HepG2 (cell line): ENCODE measurements around the gene LITAFD. TPM values are rescaled to one million over a fixed set of nuclear protein-coding genes. Genes with fewer than 3 reads are reported as not detected.

Experiments
- ATAC-seq: fragments of 200-7000 bp; cut with Tn5 transposase; 3 replicates; pipeline ENCODE4 v1.9.1; 2020; ENCODE audit warnings: mild to moderate bottlenecking, moderate library complexity
- BruUV-seq: library from RNA; stranded (reverse); fragments of 400-500 nt; replicated peaks from 2 replicates; lab custom pipeline; 2021; lab: Mats Ljungman, UMichigan
- CTCF ChIA-PET: fragments of 300-600 bp; formaldehyde crosslinking; extraction: SDS; loops from one replicate; lab custom pipeline; 2021; ENCODE audit warnings: low total read pairs, inconsistent platforms, low intra/inter-chr PET ratio; lab: Yijun Ruan, JAX
- POLR2A ChIA-PET: fragments of 350-600 bp; sonication (Branson Sonifier 250); formaldehyde crosslinking; loops from one replicate; lab custom pipeline; 2020; ENCODE audit warnings: antibody characterized with exemption, inconsistent platforms; lab: Yijun Ruan, JAX
- DNase-seq: peaks from one replicate; pipeline ENCODE4 v3.0.0-alpha.2; 2015; ENCODE audit warnings: low spot score
- FAIRE-seq: peaks from 3 replicates; lab custom pipeline; 2011; peaks lifted over from hg19 to GRCh38; lab: Jason Lieb, UNC
- H2AFZ ChIP-seq: one replicate; pipeline ENCODE4 v1.6.1; 2011; ENCODE audit warnings: low read length, inconsistent platforms
- H3K27ac ChIP-seq: fragments of 300-600 bp; 3 replicates; pipeline ENCODE4 v1.8.0; 2011; ENCODE audit warnings: mixed run types, mild to moderate bottlenecking, mixed read lengths, low read length, inconsistent platforms; ENCODE audit not compliant: insufficient read depth; ENCODE audit errors: extremely low read length
- H3K27me3 ChIP-seq, 2 experiments: fragments of 200-600 bp in 1 of 2; 2 replicates in 1 of 2; 3 replicates in 1 of 2; pipeline versions ENCODE4 v1.6.0 to v1.8.0; 2011; ENCODE audit warnings: low read length in 2 of 2, mild to moderate bottlenecking in 2 of 2, moderate library complexity in 2 of 2, inconsistent platforms in 1 of 2; ENCODE audit not compliant: insufficient read depth in 2 of 2, control insufficient read depth in 1 of 2
- H3K36me3 ChIP-seq, 2 experiments: fragments of 200-600 bp in 1 of 2; replicated peaks in 1 of 2; 2 replicates in 1 of 2; 3 replicates in 1 of 2; pipeline versions ENCODE4 v1.5.1 to v1.8.0; 2011; ENCODE audit warnings: low read length in 2 of 2, inconsistent platforms in 1 of 2; ENCODE audit not compliant: insufficient read depth in 2 of 2, control insufficient read depth in 1 of 2
- H3K4me1 ChIP-seq: 2 replicates; pipeline ENCODE4 v1.5.1; 2012; ENCODE audit warnings: low read length, inconsistent platforms; ENCODE audit not compliant: insufficient read depth
- H3K4me2 ChIP-seq: 2 replicates; pipeline ENCODE4 v1.6.0; 2011; ENCODE audit warnings: low read depth, low read length, inconsistent platforms
- H3K4me3 ChIP-seq, 3 experiments: fragments of 200-600 bp in 1 of 3; sonication (generic), shearing (Covaris generic) in 1 of 3; replicated peaks in 1 of 3; 2 replicates each; pipeline ENCODE4 v1.5.1; 2011 to 2016; ENCODE audit warnings: low read length in 3 of 3, inconsistent platforms in 2 of 3, low read depth in 2 of 3, mild to moderate bottlenecking in 2 of 3, control low read depth in 1 of 3, mixed read lengths in 1 of 3; ENCODE audit not compliant: insufficient read depth in 1 of 3
- H3K79me2 ChIP-seq: one replicate; pipeline ENCODE4 v1.6.1; 2011; ENCODE audit warnings: low read length, inconsistent platforms; ENCODE audit not compliant: insufficient read depth
- H3K9ac ChIP-seq: 2 replicates; pipeline ENCODE4 v1.6.0; 2011; ENCODE audit warnings: mild to moderate bottlenecking, low read depth, low read length, inconsistent platforms; ENCODE audit not compliant: insufficient read depth
- H3K9me3 ChIP-seq: 2 replicates; pipeline ENCODE4 v1.5.1; 2012; ENCODE audit warnings: mild to moderate bottlenecking, low read length
- H4K20me1 ChIP-seq: 2 replicates; pipeline ENCODE4 v1.6.0; 2011; ENCODE audit warnings: inconsistent platforms, mild to moderate bottlenecking, low read length, moderate library complexity; ENCODE audit not compliant: insufficient read depth
- AGO2 ChIP-seq: fragments of 200-400 bp; formaldehyde crosslinking; optimal IDR thresholded peaks from 2 replicates; pipeline ENCODE3; 2017; ENCODE audit warnings: mild to moderate bottlenecking, low read depth, low read length, moderate library complexity
- ATF1 ChIP-seq: IDR thresholded peaks from 2 replicates; pipeline ENCODE4 v1.6.1; 2016; ENCODE audit warnings: mild to moderate bottlenecking, control low read depth
- ATF7 ChIP-seq, 2 experiments: fragments of 450-650 bp in 1 of 2; sonication (generic) in 1 of 2; formaldehyde crosslinking in 1 of 2; IDR thresholded peaks; 2 replicates each; pipeline versions ENCODE4 v1.4.0 to v1.6.1; 2016 to 2020; ENCODE audit warnings: antibody characterized with exemption in 1 of 2, mild to moderate bottlenecking in 1 of 2, missing genetic modification reagents in 1 of 2
- ATF7-NPFF ChIP-seq: sonication (generic); formaldehyde crosslinking; IDR thresholded peaks from 2 replicates; pipeline ENCODE4 v1.8.1; 2023; ENCODE audit warnings: mild to moderate bottlenecking, low read depth, missing genetic modification reagents, moderate library complexity
- NFRKB ChIP-seq: fragments of 450-650 bp; IDR thresholded peaks from 2 replicates; pipeline ENCODE4 v1.6.1; 2017
- NR3C1 ChIP-seq: sonication (generic); formaldehyde crosslinking; IDR thresholded peaks from 2 replicates; pipeline ENCODE4 v1.4.0; 2020; ENCODE audit warnings: missing genetic modification reagents
- POLR2A ChIP-seq, 2 experiments: IDR thresholded peaks; 2 replicates each; pipeline ENCODE4 v1.6.1; 2011; ENCODE audit warnings: low read depth in 2 of 2, low read length in 2 of 2, mild to moderate bottlenecking in 1 of 2, moderate library complexity in 1 of 2; ENCODE audit not compliant: insufficient read depth in 1 of 2
- POLR2G ChIP-seq: fragments of 200-400 bp; formaldehyde crosslinking; IDR thresholded peaks from 2 replicates; pipeline ENCODE4 v1.6.1; 2018; ENCODE audit warnings: mild to moderate bottlenecking, low read depth, low read length, moderate library complexity
- RARG ChIP-seq: sonication (generic); formaldehyde crosslinking; IDR thresholded peaks from 2 replicates; pipeline ENCODE4 v1.4.0; 2020; ENCODE audit warnings: low read depth, mild to moderate bottlenecking, missing genetic modification reagents
- RBAK ChIP-seq: sonication (generic); formaldehyde crosslinking; IDR thresholded peaks from 2 replicates; pipeline ENCODE4 v1.5.1; 2020; ENCODE audit warnings: mild to moderate bottlenecking, missing genetic modification reagents
- ZFP36 ChIP-seq: fragments of 150-350 bp; IDR thresholded peaks from 2 replicates; pipeline ENCODE4 v1.6.1; 2018; ENCODE audit warnings: borderline replicate concordance, low read length, low read depth; ENCODE audit not compliant: partially characterized antibody
- ZMYM2 ChIP-seq: sonication (generic); formaldehyde crosslinking; IDR thresholded peaks from 2 replicates; pipeline ENCODE4 v1.8.0; 2022; ENCODE audit warnings: mild to moderate bottlenecking, missing genetic modification reagents
- ZNF547 ChIP-seq: sonication (generic); formaldehyde crosslinking; IDR thresholded peaks from 2 replicates; pipeline ENCODE4 v1.5.1; 2020; ENCODE audit warnings: mild to moderate bottlenecking, missing genetic modification reagents
- ZNF556 ChIP-seq: sonication (generic); formaldehyde crosslinking; IDR thresholded peaks from 2 replicates; pipeline ENCODE4 v1.4.0; 2020; ENCODE audit warnings: mild to moderate bottlenecking, missing genetic modification reagents, borderline replicate concordance
- ZNF615 ChIP-seq: sonication (generic); formaldehyde crosslinking; IDR thresholded peaks from 2 replicates; pipeline ENCODE4 v1.5.0; 2020; ENCODE audit warnings: mild to moderate bottlenecking, missing genetic modification reagents, borderline replicate concordance
- ZNF788 ChIP-seq: sonication (generic); formaldehyde crosslinking; IDR thresholded peaks from 2 replicates; pipeline ENCODE4 v1.5.0; 2020; ENCODE audit warnings: mild to moderate bottlenecking, missing genetic modification reagents, borderline replicate concordance
- ZSCAN21 ChIP-seq: sonication (generic); formaldehyde crosslinking; IDR thresholded peaks from 2 replicates; pipeline ENCODE4 v1.8.0; 2022; ENCODE audit warnings: mild to moderate bottlenecking, missing genetic modification reagents, moderate library complexity, borderline replicate concordance
- WGBS: methylation state at CpG from one replicate; pipeline ENCODE4 v1.1.6; 2017; ENCODE audit warnings: low lambda C conversion rate; 5-methylcytosine and 5-hydroxymethylcytosine counted together
- in situ Hi-C: cut with HindIII; loops from 2 replicates; pipeline ENCODE4 v1.10.0; 2017; ENCODE audit warnings: low pct_unique_long_range_greater_than_20kb; ENCODE audit not compliant: extremely low pct_ligation_motif_present
- intact Hi-C: fragments of 100-400 bp; cut with micrococcal nuclease; formaldehyde crosslinking; loops from one replicate; pipeline ENCODE4 v1.10.0; 2022; ENCODE audit not compliant: unreplicated experiment
- polyA plus RNA-seq, 8 experiments: library from polyadenylated mRNA; depleted of rRNA in 3 of 8; stranded (reverse) in 7 of 8; unstranded in 1 of 8; fragments of >200 nt; fragmentation: Illumina TruSeq in 4 of 8; extraction: Trizol in 4 of 8; gene quantifications; 2 replicates each; pipeline versions ENCODE4 v1.2.1 to v1.2.3, GENCODE V29; 2011 to 2016; ENCODE audit warnings: low read depth in 4 of 8, missing spikeins in 1 of 8, mixed read lengths in 1 of 8; ENCODE audit not compliant: insufficient read depth in 1 of 8
- total RNA-seq, 5 experiments: library from RNA; depleted of rRNA; stranded (reverse); fragments of >200 nt; fragmentation: Illumina TruSeq; extraction: Trizol; gene quantifications; 2 replicates each; pipeline ENCODE4 v1.2.3, GENCODE V29; 2016; ENCODE audit warnings: low read depth in 1 of 5
- TF ChIP-seq, protein P1 (sequence below): sonication (generic); formaldehyde crosslinking; conservative IDR thresholded peaks from 2 replicates; pipeline ENCODE4 v1.4.0; 2020; ENCODE audit warnings: missing genetic modification reagents
- TF ChIP-seq, protein P2 (sequence below): sonication (generic); formaldehyde crosslinking; IDR thresholded peaks from 2 replicates; pipeline ENCODE4 v1.5.1; 2020; ENCODE audit warnings: missing genetic modification reagents, mild to moderate bottlenecking, borderline replicate concordance
- TF ChIP-seq, protein P3 (sequence below): sonication (generic); formaldehyde crosslinking; IDR thresholded peaks from 2 replicates; pipeline ENCODE4 v1.4.0; 2020; ENCODE audit warnings: missing genetic modification reagents

The LITAFD gene
- total and polyA plus RNA-seq, 2 of the 13 experiments (the other 11 are each of a cell fraction or from before 2014, with no cell fraction given) = not detected

DNA sequence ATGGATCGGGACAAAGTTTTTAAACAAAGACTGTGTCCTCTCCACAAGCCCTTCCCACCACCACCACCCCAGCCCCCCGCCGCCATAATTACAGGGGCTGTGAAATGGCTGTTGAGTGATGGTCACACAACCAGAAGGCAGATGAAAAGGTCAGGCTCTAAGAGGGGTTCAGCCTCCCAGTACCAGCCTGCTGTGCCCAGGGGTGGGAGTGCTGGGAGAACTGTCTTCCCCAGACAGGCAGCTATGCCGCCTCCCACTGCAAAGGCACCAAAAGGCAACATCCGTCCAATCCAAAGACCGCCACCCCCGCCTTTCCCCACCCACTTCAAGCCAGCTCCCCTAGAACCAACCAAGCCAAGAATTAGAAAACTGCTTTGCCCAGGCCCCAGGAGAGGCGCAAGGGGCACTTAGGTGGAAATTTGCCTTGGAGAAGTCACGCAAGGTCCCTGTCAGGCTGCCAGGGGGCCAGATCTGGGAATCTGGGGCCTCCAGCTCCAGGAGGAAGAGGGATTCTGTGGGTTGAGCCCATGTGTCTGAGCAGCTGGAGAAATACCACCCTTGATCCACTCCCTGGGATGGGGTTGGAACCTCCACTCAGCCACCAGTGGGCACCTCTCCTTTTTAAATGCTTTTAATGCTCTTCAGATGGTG is 27.7 kb upstream of the LITAFD start:
- H3K4me3 ChIP-seq = no peak overlapping the region
- no TSS peak for BruUV-seq
- peaks cover 60 to 90% of the 10 kb centered on the region in 2 experiments for H3K36me3 ChIP-seq
- H3K9me3 ChIP-seq = no peaks in the 10 kb centered on the region
- H3K27me3 ChIP-seq = no peaks in the 10 kb centered on the region
- ChIA-PET CTCF (interaction anchor here (1.2 kb wide), 1 partner anchor 19 kb away, joined by 3 read pairs; no protein-coding TSS in a partner anchor), POLR2A (interaction anchor here (1.0 to 7.5 kb wide), 5 partner anchors 10 to 30 kb away, joined by 3 to 105 read pairs (median 7); partner anchors contain the start of gene CARHSP1)
- ATAC-seq = no peak
- no peak overlapping the region for H3K9ac ChIP-seq
- intact Hi-C loops = loop anchor here (5.0 kb wide), 1 partner anchor 192 kb away; no protein-coding TSS in a partner anchor
- no peak overlapping the region for H2AFZ ChIP-seq
- WGBS = 97% methylated on average over 9 of the region's 9 CpGs
- H3K4me1 ChIP-seq = peaks cover 30% of the 10 kb centered on the region
- peaks cover 11% of the 10 kb centered on the region for H3K79me2 ChIP-seq
- no peak overlapping the region for H3K4me2 ChIP-seq
- H4K20me1 ChIP-seq = peaks cover 46% of the 10 kb centered on the region
- FAIRE-seq = no peak
- no peak for DNase-seq
- H3K27ac ChIP-seq = no peak overlapping the region
- in situ Hi-C loops = no loop called here
- TF ChIP-seq RARG (CRISPR knock-in tag) (no peak), RBAK (no peak), ZNF615 (CRISPR knock-in tag) (no peak), POLR2A (IDR thresholded peaks at IDR 0.05; ENCODE audit: insufficient read depth in 1 of 2, low read depth in 2 of 2, low read length in 2 of 2) (0 out of 4 replicates have a peak, but pooled peaks of 1 of the 2 experiments have one; percentile 19), ZNF547 (no peak), ATF1 (CRISPR knock-in tag) (no peak), NR3C1 (CRISPR knock-in tag) (no peak), POLR2G (peak; percentile 59), NFRKB (no peak), ZNF556 (no peak), ZFP36 (no peak), AGO2 (peak; percentile 35), ZMYM2 (CRISPR knock-in tag) (no peak), ATF7-NPFF (CRISPR knock-in tag) (no peak), ZNF788 (CRISPR knock-in tag) (0 out of 2 replicates have a peak, but pooled peaks have one; percentile 7), ATF7 (IDR thresholded peaks at IDR 0.05) (no peak), ATF7 (CRISPR knock-in tag; IDR thresholded peaks at IDR 0.05) (no peak), ZSCAN21 (CRISPR knock-in tag) (no peak; the same call in 1 of the 2 replicates)
- TF ChIP-seq, protein P1, sequence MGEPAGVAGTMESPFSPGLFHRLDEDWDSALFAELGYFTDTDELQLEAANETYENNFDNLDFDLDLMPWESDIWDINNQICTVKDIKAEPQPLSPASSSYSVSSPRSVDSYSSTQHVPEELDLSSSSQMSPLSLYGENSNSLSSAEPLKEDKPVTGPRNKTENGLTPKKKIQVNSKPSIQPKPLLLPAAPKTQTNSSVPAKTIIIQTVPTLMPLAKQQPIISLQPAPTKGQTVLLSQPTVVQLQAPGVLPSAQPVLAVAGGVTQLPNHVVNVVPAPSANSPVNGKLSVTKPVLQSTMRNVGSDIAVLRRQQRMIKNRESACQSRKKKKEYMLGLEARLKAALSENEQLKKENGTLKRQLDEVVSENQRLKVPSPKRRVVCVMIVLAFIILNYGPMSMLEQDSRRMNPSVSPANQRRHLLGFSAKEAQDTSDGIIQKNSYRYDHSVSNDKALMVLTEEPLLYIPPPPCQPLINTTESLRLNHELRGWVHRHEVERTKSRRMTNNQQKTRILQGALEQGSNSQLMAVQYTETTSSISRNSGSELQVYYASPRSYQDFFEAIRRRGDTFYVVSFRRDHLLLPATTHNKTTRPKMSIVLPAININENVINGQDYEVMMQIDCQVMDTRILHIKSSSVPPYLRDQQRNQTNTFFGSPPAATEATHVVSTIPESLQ (CRISPR knock-in tag) = no peak
- TF ChIP-seq, protein P2, sequence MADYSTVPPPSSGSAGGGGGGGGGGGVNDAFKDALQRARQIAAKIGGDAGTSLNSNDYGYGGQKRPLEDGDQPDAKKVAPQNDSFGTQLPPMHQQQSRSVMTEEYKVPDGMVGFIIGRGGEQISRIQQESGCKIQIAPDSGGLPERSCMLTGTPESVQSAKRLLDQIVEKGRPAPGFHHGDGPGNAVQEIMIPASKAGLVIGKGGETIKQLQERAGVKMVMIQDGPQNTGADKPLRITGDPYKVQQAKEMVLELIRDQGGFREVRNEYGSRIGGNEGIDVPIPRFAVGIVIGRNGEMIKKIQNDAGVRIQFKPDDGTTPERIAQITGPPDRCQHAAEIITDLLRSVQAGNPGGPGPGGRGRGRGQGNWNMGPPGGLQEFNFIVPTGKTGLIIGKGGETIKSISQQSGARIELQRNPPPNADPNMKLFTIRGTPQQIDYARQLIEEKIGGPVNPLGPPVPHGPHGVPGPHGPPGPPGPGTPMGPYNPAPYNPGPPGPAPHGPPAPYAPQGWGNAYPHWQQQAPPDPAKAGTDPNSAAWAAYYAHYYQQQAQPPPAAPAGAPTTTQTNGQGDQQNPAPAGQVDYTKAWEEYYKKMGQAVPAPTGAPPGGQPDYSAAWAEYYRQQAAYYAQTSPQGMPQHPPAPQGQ (CRISPR knock-in tag) = no peak
- TF ChIP-seq, protein P3, sequence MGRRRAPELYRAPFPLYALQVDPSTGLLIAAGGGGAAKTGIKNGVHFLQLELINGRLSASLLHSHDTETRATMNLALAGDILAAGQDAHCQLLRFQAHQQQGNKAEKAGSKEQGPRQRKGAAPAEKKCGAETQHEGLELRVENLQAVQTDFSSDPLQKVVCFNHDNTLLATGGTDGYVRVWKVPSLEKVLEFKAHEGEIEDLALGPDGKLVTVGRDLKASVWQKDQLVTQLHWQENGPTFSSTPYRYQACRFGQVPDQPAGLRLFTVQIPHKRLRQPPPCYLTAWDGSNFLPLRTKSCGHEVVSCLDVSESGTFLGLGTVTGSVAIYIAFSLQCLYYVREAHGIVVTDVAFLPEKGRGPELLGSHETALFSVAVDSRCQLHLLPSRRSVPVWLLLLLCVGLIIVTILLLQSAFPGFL (CRISPR knock-in tag) = no peak
